ENCODE data around the gene TMEM259.

The TMEM259 gene

DNA sequence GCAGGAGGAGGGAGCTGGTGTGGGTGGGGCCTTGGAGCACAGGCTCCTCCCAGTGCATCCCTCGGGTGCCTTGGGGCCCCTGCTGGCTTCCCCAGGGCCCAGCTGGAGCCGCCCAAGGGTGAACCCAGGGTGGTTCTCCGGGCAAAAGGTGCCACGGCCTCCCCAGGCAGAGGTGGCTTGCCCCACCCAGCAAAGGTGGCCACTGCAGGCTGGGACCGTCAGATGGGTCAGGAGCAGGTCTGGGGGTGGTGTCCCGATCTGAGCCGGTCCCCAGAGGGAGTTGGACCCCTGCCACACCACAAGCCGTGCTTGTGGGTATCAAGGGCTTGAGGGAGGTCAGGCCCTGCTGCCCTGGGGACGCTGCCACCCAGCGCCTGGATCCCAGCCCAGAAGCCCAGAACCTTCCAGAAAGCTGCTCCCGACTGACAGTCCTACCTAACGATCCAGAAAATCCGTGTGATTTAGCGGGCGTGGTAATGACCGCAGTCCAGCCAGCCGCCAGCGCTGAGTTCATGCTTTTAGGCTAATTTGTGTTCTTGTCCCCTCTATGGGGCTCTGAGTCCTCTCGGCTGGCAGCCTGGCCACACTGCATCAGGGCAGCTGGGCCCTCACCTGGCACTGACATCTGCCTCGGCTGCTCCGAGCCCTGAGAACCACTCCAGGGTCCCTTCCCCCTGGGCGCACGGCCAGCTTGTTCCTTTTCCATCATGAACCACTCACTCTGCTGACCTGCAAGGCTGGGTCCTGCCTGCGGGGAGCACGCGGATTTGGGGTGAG lies 25.7 kb downstream of the TMEM259 start:
- Mint-ChIP-seq H3K27ac (no peak overlapping the region), H3K36me3 (peaks cover 19% of the 10 kb centered on the region), H3K4me1 (peaks cover 12% of the 10 kb centered on the region), H3K27me3 (peaks cover 42% of the 10 kb centered on the region), H3K9me3 (no peaks in the 10 kb centered on the region), H3K4me3 (no peak overlapping the region)
- no peak for ATAC-seq

DNA sequence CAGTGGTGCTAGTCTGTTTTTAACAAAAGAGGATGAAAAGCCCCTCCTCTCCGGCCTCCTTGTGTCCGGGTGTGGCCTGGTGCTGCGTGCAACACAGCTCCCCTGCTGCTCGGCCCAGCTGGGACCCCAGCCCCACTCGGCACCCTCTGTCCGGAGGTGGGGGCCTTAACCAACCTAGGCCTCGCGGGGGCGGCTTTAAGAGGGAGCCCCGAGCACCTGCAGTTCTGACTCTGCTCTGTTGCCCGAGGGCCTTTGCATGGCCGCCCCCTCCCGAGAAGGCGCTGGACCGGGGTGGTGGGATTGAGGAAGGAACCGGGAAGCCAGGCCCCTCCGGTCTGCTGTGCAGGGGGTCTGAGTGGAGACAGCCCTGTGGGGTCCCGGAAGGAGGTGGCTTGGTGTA lies 26.4 kb downstream of the TMEM259 start:
- Mint-ChIP-seq H3K4me3 (no peak overlapping the region), H3K36me3 (peaks cover 23% of the 10 kb centered on the region), H3K4me1 (peaks cover 12% of the 10 kb centered on the region), H3K9me3 (no peaks in the 10 kb centered on the region), H3K27ac (no peak overlapping the region), H3K27me3 (peaks cover 38% of the 10 kb centered on the region)
- no peak for ATAC-seq

DNA sequence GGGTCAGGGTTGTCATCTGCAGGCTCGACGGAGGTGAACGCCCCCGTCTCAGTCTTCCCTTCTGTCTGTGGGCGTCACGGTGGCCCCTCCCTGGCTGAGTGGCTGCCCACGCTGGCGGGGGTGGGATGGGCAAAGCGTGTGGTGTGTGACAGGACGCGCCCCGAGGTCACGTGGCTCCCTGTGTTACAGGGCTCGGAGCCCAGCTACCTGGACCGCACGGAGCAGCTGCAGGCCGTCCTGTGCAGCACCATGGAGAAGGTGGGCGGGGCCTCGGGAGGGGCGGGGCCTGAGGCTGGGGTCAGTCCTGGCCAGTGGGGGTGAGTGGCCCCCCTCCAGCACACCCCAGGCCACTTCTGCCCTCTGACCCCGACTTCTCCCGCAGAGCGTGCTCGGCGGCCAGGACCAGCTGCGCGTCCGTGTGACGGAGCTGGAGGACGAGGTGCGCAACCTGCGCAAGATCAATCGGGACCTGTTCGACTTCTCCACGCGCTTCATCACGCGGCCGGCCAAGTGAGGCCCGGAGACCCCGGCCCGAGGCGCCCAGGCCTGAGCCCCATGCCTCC lies 27.0 kb downstream of the TMEM259 start:
- Mint-ChIP-seq H3K9me3 (no peaks in the 10 kb centered on the region), H3K4me1 (peaks cover 7% of the 10 kb centered on the region), H3K27ac (no peak overlapping the region), H3K4me3 (no peak overlapping the region), H3K36me3 (peaks cover 29% of the 10 kb centered on the region), H3K27me3 (peaks cover 31% of the 10 kb centered on the region)
- ATAC-seq = no peak

DNA sequence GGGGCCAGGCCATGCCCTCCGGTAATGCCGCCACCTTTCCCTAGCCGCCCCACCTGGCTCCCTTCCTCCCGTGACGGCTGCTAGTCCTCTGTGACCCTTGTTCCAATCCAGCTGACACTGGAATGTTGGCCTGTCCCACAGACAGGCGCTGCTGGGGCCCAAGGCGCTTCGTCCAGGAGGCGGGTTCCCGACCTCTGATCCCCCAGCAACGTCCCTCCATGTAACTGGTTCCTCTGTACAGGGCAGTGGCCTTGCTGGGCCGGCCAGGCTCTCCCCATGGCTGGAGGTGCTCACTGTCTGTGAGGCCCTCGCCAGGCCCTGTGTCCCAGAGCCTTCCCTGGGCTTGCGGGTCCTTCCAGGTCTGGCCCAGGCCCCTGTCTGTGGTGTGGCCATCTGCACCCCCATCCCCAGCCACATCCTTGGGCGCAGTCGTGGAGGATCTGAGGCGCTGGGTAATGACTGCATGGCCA lies 27.5 kb downstream of the TMEM259 start:
- H3K36me3 Mint-ChIP-seq = peaks cover 34% of the 10 kb centered on the region
- H3K4me1 Mint-ChIP-seq = peaks cover 7% of the 10 kb centered on the region
- H3K27me3 Mint-ChIP-seq = peaks cover 26% of the 10 kb centered on the region
- no peak for ATAC-seq
- no peak overlapping the region for H3K4me3 Mint-ChIP-seq
- H3K9me3 Mint-ChIP-seq = no peaks in the 10 kb centered on the region
- H3K27ac Mint-ChIP-seq = no peak overlapping the region

DNA sequence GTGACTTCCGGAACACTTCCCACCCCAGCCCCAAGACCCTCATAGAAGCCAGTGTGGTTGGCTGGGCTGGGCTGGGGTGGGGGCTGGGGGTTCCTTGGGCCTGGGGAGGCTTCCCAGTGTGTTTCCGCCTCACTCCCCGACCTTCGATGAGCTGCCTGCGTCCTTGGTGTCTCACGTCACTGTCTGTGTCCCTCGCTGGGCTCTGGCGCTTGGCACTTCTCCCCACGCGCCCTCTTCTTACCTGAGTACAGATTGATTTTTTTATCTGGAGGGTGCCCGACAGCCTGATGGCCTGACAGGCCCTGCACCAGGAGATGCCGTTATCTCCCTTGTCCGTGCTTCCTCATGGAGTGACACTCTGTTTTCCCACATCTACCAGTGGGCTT lies 28.3 kb downstream of the TMEM259 start:
- no peak overlapping the region for H3K27ac Mint-ChIP-seq
- peaks cover 19% of the 10 kb centered on the region for H3K27me3 Mint-ChIP-seq
- peaks cover 7% of the 10 kb centered on the region for H3K4me1 Mint-ChIP-seq
- peaks cover 41% of the 10 kb centered on the region for H3K36me3 Mint-ChIP-seq
- ATAC-seq = no peak
- no peak overlapping the region for H3K4me3 Mint-ChIP-seq
- H3K9me3 Mint-ChIP-seq = no peaks in the 10 kb centered on the region

DNA sequence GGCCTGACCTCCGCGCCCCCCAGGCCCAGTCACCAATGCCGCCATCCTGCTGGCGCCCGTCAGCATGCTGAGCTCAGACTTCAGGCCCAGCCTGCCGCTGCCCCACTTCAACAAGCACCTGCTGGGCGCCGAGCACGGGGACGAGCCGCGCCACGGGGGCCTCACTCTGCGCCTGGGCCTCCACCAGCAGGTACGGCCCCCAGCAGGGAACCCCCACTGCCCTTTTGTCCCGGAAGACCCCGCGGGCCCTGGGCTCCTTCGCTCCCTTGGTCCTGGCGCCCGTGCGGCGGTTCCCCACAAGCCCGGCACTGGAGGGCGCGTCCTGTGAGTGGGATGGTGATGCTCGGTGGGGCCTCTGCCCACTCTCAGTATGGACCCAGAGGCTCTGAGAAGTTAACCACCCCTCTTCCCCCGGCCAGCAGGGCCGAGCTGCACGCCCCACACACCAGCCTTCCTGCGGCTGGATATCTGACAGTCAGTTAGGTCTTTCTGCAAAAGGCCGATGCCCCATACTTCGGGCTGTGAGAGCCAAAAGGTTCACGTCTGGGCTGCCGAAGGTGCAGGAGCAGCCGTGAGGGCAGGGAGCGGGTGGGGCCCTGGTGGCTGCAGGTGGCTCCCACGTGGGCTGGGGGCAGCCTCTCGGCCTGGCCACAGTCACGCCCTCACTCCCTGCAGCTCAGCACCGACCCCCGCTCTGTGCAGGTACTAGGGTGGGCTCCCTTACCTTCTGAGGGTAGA lies 28.8 kb downstream of the TMEM259 start:
- H3K4me3 Mint-ChIP-seq = no peak overlapping the region
- peaks cover 42% of the 10 kb centered on the region for H3K36me3 Mint-ChIP-seq
- no peak for ATAC-seq
- no peak overlapping the region for H3K27ac Mint-ChIP-seq
- H3K27me3 Mint-ChIP-seq = peaks cover 13% of the 10 kb centered on the region
- no peaks in the 10 kb centered on the region for H3K9me3 Mint-ChIP-seq
- peaks cover 7% of the 10 kb centered on the region for H3K4me1 Mint-ChIP-seq

DNA sequence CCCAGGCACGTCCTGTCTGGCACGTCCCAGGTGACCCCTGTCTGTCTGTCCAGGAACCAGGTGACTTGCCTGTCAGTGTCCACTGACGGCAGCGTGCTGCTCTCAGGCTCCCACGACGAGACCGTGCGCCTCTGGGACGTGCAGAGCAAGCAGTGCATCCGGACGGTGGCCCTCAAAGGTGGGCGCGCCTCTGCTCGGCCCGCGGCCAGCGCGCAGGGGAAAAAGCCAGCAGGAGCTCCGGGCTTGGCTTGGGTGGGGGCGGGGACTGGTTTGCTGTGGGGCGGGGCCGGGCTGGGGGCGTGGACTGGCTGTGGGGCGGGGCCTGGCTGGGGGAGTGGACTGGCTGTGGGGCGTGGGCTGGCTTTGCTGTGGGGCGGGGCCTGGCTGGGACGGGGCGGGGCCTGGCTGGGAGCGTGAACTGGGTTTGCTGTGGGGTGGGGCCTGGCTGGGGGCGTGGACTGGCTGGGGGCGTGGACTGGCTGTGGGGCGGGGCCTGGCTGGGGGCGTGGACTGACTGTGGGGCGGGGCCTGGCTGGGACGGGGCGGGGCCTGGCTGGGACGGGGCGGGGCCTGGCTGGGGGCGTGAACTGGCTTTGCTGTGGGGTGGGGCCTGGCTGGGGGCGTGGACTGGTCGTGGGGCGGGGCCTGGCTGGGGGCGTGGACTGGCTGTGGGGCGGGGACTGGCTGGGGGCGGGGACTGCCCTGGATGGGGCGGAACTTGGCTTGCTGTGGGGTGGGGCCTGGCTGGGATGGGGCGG lies 29.6 kb downstream of the TMEM259 start:
- peaks cover 49% of the 10 kb centered on the region for H3K36me3 Mint-ChIP-seq
- H3K4me1 Mint-ChIP-seq = peaks cover 4% of the 10 kb centered on the region
- H3K9me3 Mint-ChIP-seq = no peaks in the 10 kb centered on the region
- peak; percentile 53 for ATAC-seq
- peak overlapping the region; percentile 17 for H3K27ac Mint-ChIP-seq
- peaks cover 6% of the 10 kb centered on the region for H3K27me3 Mint-ChIP-seq
- H3K4me3 Mint-ChIP-seq = no peak overlapping the region

DNA sequence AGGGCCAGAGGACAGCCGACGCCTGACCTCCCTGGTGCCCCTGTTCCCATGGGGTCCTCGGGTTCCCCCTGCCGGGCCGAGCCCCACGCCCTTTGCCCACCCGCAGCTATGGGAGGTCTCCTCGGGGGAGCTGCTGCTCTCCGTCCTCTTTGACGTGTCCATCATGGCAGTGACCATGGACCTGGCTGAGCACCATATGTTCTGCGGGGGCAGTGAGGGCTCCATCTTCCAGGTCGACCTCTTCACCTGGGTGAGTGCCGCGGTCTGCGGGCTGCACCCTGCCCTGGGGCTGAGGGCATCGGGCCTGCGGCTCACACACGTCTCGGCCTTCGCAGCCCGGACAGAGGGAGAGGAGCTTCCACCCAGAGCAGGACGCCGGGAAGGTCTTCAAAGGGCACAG lies 30.2 kb downstream of the TMEM259 start:
- Mint-ChIP-seq H3K36me3 (peaks cover 51% of the 10 kb centered on the region), H3K27me3 (no peaks in the 10 kb centered on the region), H3K9me3 (no peaks in the 10 kb centered on the region), H3K27ac (peak overlapping the region; percentile 17), H3K4me3 (no peak overlapping the region), H3K4me1 (peaks cover 2% of the 10 kb centered on the region)
- no peak for ATAC-seq

DNA sequence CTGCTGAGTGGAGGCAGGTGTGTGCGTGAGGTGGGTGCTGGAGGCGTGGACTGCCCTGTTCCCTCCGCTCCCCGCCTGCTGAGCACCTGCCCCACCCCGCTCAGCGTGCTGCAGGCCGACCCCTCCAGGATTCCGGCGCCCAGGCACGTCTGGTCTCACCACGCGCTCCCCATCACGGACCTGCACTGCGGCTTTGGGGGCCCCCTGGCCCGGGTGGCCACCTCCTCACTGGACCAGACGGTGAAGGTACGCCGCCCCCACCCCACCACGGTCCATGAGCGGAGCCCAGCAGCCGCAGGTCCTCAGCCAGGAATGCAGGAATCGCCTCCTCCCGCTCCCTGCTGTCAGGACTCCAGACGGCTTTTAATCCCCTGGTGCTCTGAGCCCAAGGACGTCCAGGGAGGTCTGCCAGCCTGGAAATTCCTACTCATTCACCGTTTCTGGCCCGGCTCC lies 30.8 kb downstream of the TMEM259 start:
- no peak overlapping the region for H3K4me3 Mint-ChIP-seq
- H3K9me3 Mint-ChIP-seq = no peaks in the 10 kb centered on the region
- H3K4me1 Mint-ChIP-seq = peaks cover 8% of the 10 kb centered on the region
- H3K27me3 Mint-ChIP-seq = no peaks in the 10 kb centered on the region
- H3K27ac Mint-ChIP-seq = no peak overlapping the region
- peaks cover 51% of the 10 kb centered on the region for H3K36me3 Mint-ChIP-seq
- ATAC-seq = no peak

DNA sequence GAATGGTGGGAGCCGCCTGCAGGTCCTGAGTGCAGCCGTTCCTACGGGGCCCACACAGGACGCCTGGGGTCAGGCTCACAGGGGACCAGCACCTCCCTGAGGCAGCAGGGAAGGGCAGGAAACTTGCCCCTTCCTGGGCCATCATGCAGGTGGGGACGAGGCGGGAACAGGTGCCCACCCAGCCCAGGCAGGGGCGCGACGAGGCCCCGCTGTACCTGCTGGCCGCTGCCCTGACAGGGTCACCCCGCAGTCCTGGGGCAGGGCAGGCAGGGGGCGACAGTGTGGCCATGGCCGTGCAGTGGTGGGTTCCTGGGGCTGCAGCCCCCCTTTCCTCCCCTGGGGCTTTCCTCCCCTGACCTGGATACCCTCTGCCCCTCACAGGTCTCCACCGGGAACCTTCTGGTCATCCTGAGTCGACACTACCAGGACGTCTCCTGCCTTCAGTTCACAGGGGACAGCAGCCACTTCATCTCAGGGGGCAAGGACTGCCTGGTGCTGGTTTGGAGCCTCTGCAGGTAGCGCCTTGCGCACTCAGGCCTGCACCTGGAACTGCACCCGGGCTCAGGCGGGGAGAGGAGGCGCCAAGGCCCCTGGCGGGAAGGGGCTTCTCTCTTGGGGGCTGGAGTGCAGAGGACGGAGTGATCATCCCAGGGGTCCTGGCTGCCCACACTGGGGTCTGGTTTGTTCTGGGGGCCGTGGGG lies 31.4 kb downstream of the TMEM259 start:
- H3K4me3 Mint-ChIP-seq = no peak overlapping the region

DNA sequence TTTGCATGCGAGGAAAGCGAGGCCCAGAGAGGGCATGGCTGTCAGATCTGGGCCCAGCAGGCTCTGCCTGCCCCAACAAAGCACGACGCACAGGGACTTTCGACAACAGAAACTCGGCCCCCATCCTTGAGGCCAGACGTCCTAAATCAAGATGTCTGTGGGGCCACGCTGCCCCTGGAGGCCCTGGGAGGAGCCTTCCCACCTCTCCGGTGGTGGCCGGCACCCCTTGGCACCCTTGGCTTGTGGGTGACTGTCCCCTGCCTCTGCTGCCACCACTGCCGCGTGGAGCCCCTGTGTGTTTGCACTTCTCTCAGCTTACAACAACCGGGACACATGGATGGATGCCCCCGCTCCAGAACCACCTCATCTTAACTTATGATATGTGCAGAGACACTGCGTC lies 32.4 kb downstream of the TMEM259 start:
- Mint-ChIP-seq H3K9me3 (no peaks in the 10 kb centered on the region), H3K4me1 (peaks cover 19% of the 10 kb centered on the region), H3K27ac (no peak overlapping the region), H3K27me3 (no peaks in the 10 kb centered on the region), H3K36me3 (peaks cover 48% of the 10 kb centered on the region), H3K4me3 (no peak overlapping the region)
- no peak for ATAC-seq

More for the DNA sequence above, 31.4 kb downstream of the TMEM259 start:
- no peak for ATAC-seq
- peaks cover 51% of the 10 kb centered on the region for H3K36me3 Mint-ChIP-seq
- no peaks in the 10 kb centered on the region for H3K9me3 Mint-ChIP-seq
- H3K27ac Mint-ChIP-seq = peak overlapping the region; percentile 61
- peaks cover 14% of the 10 kb centered on the region for H3K4me1 Mint-ChIP-seq
- H3K27me3 Mint-ChIP-seq = no peaks in the 10 kb centered on the region

DNA sequence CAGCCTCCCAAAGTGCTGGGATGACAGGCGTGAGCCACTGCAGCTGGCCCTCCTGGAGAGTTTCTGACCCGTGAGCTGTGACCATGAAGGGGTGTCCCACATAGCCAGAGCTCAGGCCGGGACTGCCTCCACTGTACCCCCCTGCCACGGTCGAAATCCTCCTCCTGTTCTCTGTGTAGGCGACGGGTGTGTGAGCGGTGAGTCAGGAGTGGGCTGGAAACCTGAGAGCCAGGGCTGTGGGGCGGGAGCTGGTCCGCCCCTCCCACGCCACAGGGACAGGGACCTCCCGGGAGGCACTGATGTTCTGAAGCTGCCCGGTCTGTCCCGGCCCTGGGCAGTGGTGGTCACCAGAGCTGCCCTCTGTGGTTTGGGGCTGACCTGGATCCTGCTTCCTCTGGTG lies 32.8 kb downstream of the TMEM259 start:
- no peak for ATAC-seq
- Mint-ChIP-seq H3K4me1 (peaks cover 19% of the 10 kb centered on the region), H3K36me3 (peaks cover 44% of the 10 kb centered on the region), H3K4me3 (no peak overlapping the region), H3K27ac (no peak overlapping the region), H3K27me3 (no peaks in the 10 kb centered on the region), H3K9me3 (no peaks in the 10 kb centered on the region)

DNA sequence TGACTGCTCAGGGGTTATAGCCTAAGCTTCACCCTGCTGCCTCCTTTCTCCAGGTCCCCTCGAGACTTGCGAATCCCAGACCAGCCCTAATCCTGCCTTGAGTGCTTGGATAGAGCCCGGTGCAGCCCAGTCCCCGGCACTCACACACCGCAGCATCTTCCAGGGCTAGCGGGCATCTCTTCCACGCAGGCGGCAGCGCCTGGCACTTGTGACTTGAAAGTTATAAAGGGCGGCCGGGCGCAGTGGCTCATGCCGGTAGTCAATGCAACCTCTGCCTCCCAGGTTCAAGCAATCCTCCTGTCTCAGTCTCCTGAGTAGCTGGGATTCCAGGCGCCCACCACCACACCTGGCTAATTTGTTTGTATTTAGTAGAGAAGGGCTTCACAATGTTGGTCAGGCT lies 34.8 kb downstream of the TMEM259 start:
- H3K36me3 Mint-ChIP-seq = peaks cover 37% of the 10 kb centered on the region
- H3K27me3 Mint-ChIP-seq = no peaks in the 10 kb centered on the region
- peak overlapping the region; percentile 91 for H3K27ac Mint-ChIP-seq
- H3K4me1 Mint-ChIP-seq = peaks cover 19% of the 10 kb centered on the region
- no peaks in the 10 kb centered on the region for H3K9me3 Mint-ChIP-seq
- no peak for ATAC-seq
- H3K4me3 Mint-ChIP-seq = no peak overlapping the region

DNA sequence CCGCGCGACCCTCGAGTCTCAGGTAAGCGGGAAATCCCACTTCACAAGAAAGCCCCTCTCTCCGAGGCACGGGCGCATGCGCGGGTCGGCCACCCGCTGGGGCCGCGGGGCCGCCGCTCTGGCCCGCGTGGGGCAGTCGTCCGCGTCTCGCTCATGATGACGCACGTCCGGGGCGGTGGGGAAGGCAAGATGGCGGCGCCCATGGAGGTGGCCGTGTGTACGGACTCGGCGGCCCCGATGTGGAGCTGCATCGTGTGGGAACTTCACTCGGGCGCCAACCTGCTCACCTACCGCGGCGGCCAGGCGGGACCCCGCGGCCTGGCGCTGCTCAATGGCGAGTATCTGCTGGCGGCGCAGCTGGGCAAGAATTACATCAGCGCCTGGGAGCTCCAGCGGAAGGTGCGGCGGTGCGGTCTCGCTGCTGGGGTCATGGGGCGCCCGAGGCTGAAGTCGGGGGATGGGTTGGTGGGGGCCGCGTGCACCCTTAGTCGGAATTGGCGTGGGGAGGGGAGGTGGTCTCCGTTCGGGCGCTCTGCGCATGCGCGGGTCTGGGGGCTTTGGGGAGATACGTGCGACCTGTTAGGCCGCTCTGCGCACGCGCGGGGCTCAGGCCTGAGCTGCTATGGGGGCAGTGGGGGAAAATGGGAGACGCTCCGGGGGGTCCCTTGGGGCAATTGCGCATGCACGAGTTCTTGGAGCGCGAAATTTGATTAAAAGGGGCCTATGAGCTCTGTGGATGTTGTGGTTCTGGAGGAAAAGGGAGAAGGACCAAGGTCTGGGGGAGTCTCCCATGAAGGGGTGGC lies 36.6 kb downstream of the TMEM259 start, which contains the start of gene WDR18:
Gene WDR18 (plus strand): TSS at position 181 of the 803 bp plus-strand sequence. CDS start 9 bp downstream, at position 190.
- H3K9me3 Mint-ChIP-seq = no peaks in the 10 kb centered on the region
- H3K27ac Mint-ChIP-seq = peak within 1 kb of the TSS; percentile 91
- peak within 1 kb of the TSS; percentile 95 for H3K4me3 Mint-ChIP-seq
- H3K27me3 Mint-ChIP-seq = no peaks in the 10 kb centered on the region
- H3K4me1 Mint-ChIP-seq = peaks cover 27% of the 10 kb centered on the region
- ATAC-seq = peak; percentile 93
- peaks cover 27% of the 10 kb centered on the region for H3K36me3 Mint-ChIP-seq
